Type B pancreatic cell (in vitro differentiated cells): ENCODE data around the gene MID1. TPM values are rescaled to one million over a fixed set of nuclear protein-coding genes. Genes with fewer than 3 reads are reported as not detected.

ENCODE experiments used
- DNase-seq: peaks from one replicate; pipeline ENCODE4 v3.0.0; 2021; ENCODE audit warnings: mixed read lengths; ENCODE audit not compliant: unreplicated experiment; ENCODE audit errors: extremely low spot score
- H3K27ac Mint-ChIP-seq: 2 replicates; pipeline ENCODE4 v1.8.0; 2021; ENCODE audit warnings: mild to moderate bottlenecking, mixed read lengths
- H3K27me3 Mint-ChIP-seq: 2 replicates; pipeline ENCODE4 v1.8.0; 2021; ENCODE audit warnings: mixed read lengths
- H3K36me3 Mint-ChIP-seq: 2 replicates; pipeline ENCODE4 v1.8.0; 2021; ENCODE audit warnings: mixed read lengths
- H3K4me1 Mint-ChIP-seq: one replicate; pipeline ENCODE4 v1.8.0; 2021; ENCODE audit warnings: mixed read lengths; ENCODE audit not compliant: unreplicated experiment
- H3K4me3 Mint-ChIP-seq: 2 replicates; pipeline ENCODE4 v1.8.0; 2021; ENCODE audit warnings: mild to moderate bottlenecking, mixed read lengths
- H3K9me3 Mint-ChIP-seq: 2 replicates; pipeline ENCODE4 v1.8.0; 2021; ENCODE audit warnings: mixed read lengths
- CTCF ChIP-seq: fragments of 200-600 bp; sonication (generic); conservative IDR thresholded peaks from 2 replicates; pipeline ENCODE4 v1.5.0; 2021; ENCODE audit warnings: antibody characterized with exemption, mild to moderate bottlenecking
- total RNA-seq: library from RNA; stranded (reverse); gene quantifications from 2 replicates; pipeline ENCODE4 v1.2.1, GENCODE V29; 2021; ENCODE audit warnings: low replicate concordance

The MID1 gene
- total RNA-seq, 1 donor from 2014 or later: 52.7 TPM

- peaks cover 4% of the 10 kb centered on the region for H3K36me3 Mint-ChIP-seq
- H3K27me3 Mint-ChIP-seq: no peaks in the 10 kb centered on the region
- DNase-seq: no peak
- peaks cover 9% of the 10 kb centered on the region for H3K9me3 Mint-ChIP-seq
- no peak overlapping the region for H3K27ac Mint-ChIP-seq
- TF ChIP-seq CTCF: no peak
- no peak overlapping the region for H3K4me3 Mint-ChIP-seq
- H3K4me1 Mint-ChIP-seq: peaks cover 5% of the 10 kb centered on the region
Observed at GRCh38 chrX:10512741-10513140, 107.6 kb downstream of the MID1 start.

- DNase-seq: no peak
- Mint-ChIP-seq H3K9me3 (peaks cover 5% of the 10 kb centered on the region), H3K36me3 (peaks cover 4% of the 10 kb centered on the region), H3K27ac (no peak overlapping the region), H3K27me3 (no peaks in the 10 kb centered on the region), H3K4me1 (peaks cover 5% of the 10 kb centered on the region), H3K4me3 (no peak overlapping the region)
- no peak for TF ChIP-seq CTCF
Observed at GRCh38 chrX:10512258-10512657, 108.1 kb downstream of the MID1 start.

GRCh38 chrX:10509397-10509796 is 111.0 kb downstream of the MID1 start:
- Mint-ChIP-seq H3K9me3 (peaks cover 5% of the 10 kb centered on the region), H3K4me1 (peaks cover 5% of the 10 kb centered on the region), H3K27ac (no peak overlapping the region)

GRCh38 chrX:10508891-10509290 is 111.5 kb downstream of the MID1 start:
- Mint-ChIP-seq H3K27ac (no peak overlapping the region), H3K9me3 (peaks cover 5% of the 10 kb centered on the region), H3K4me3 (no peak overlapping the region), H3K4me1 (peaks cover 5% of the 10 kb centered on the region), H3K36me3 (peaks cover 4% of the 10 kb centered on the region), H3K27me3 (no peaks in the 10 kb centered on the region)
- no peak for DNase-seq
- TF ChIP-seq CTCF: no peak

More at GRCh38 chrX:10509397-10509796, 111.0 kb downstream of the MID1 start:
- H3K4me3 Mint-ChIP-seq: no peak overlapping the region
- peaks cover 4% of the 10 kb centered on the region for H3K36me3 Mint-ChIP-seq
- TF ChIP-seq CTCF: no peak
- DNase-seq: no peak
- H3K27me3 Mint-ChIP-seq: no peaks in the 10 kb centered on the region

- peaks cover 5% of the 10 kb centered on the region for H3K9me3 Mint-ChIP-seq
- no peak overlapping the region for H3K4me3 Mint-ChIP-seq
- H3K4me1 Mint-ChIP-seq: peaks cover 5% of the 10 kb centered on the region
- DNase-seq: no peak
- H3K27me3 Mint-ChIP-seq: no peaks in the 10 kb centered on the region
- peaks cover 4% of the 10 kb centered on the region for H3K36me3 Mint-ChIP-seq
- no peak for TF ChIP-seq CTCF
- no peak overlapping the region for H3K27ac Mint-ChIP-seq
Observed at GRCh38 chrX:10507876-10508275, 112.5 kb downstream of the MID1 start.

GRCh38 chrX:10507181-10507580 is 113.2 kb downstream of the MID1 start:
- no peaks in the 10 kb centered on the region for H3K27me3 Mint-ChIP-seq
- DNase-seq: no peak
- no peak for TF ChIP-seq CTCF
- H3K36me3 Mint-ChIP-seq: peaks cover under 1% of the 10 kb centered on the region
- H3K9me3 Mint-ChIP-seq: peaks cover under 1% of the 10 kb centered on the region
- H3K27ac Mint-ChIP-seq: no peak overlapping the region
- no peak overlapping the region for H3K4me3 Mint-ChIP-seq
- H3K4me1 Mint-ChIP-seq: peaks cover under 1% of the 10 kb centered on the region
